Activated naive CD4-positive, alpha-beta T cell treated with anti-CD3 and anti-CD28 coated beads, Interleukin-2, amount 10 ng/mL, durations not matched to agents 7 days and 5 days (primary cell): Measurements from ENCODE around the gene SH2B3.

Experiments
- CTCF ChIA-PET: fragments of 350-600 bp; sonication (Branson Sonifier 250); formaldehyde crosslinking; loops from one replicate; lab custom pipeline; 2021; ENCODE audit warnings: antibody characterized with exemption; lab: Charles Lee
- DNase-seq: peaks from one replicate; pipeline ENCODE4 v3.0.0-alpha.2; 2020
- H3K27ac Mint-ChIP-seq: one replicate; pipeline ENCODE4 v1.8.0; 2021; ENCODE audit warnings: mild to moderate bottlenecking, moderate library complexity, mixed read lengths
- H3K27me3 Mint-ChIP-seq: one replicate; pipeline ENCODE4 v1.8.0; 2021; ENCODE audit warnings: mild to moderate bottlenecking, mixed read lengths
- H3K36me3 Mint-ChIP-seq: one replicate; pipeline ENCODE4 v1.8.0; 2021; ENCODE audit warnings: mixed read lengths
- H3K4me1 Mint-ChIP-seq: one replicate; pipeline ENCODE4 v1.8.0; 2021; ENCODE audit warnings: mixed read lengths
- H3K4me3 Mint-ChIP-seq: one replicate; pipeline ENCODE4 v1.8.0; 2021; ENCODE audit warnings: mild to moderate bottlenecking, moderate library complexity, mixed read lengths
- H3K9me3 Mint-ChIP-seq: one replicate; pipeline ENCODE4 v1.8.0; 2021; ENCODE audit warnings: mixed read lengths

SH2B3 gene

GRCh38 chr12:111448846-111449790, 43.4 kb downstream of the SH2B3 start:
- Mint-ChIP-seq H3K36me3 (peaks cover 68% of the 10 kb centered on the region), H3K27me3 (no peaks in the 10 kb centered on the region), H3K27ac (peak overlapping the region; percentile 47), H3K4me1 (peaks cover 61% of the 10 kb centered on the region), H3K4me3 (no peak overlapping the region), H3K9me3 (no peaks in the 10 kb centered on the region)
- DNase-seq = no peak
- CTCF ChIA-PET = interaction anchor here (0.9 to 20.9 kb wide), 5 partner anchors 10 to 79 kb away, joined by 3 to 757 read pairs (median 26); partner anchors contain the start of gene SH2B3

- H3K4me3 Mint-ChIP-seq = no peak overlapping the region
These were observed 45.0 kb downstream of the SH2B3 start for GRCh38 chr12:111450676-111451075.

GRCh38 chr12:111451232-111451631, 45.5 kb downstream of the SH2B3 start:
- Mint-ChIP-seq H3K27me3 (no peaks in the 10 kb centered on the region), H3K27ac (no peak overlapping the region), H3K36me3 (peaks cover 69% of the 10 kb centered on the region), H3K4me1 (peaks cover 45% of the 10 kb centered on the region), H3K9me3 (no peaks in the 10 kb centered on the region), H3K4me3 (no peak overlapping the region)
- CTCF ChIA-PET = interaction anchor here (0.9 to 20.9 kb wide), 21 partner anchors 8 to 362 kb away, joined by 3 to 757 read pairs (median 7); partner anchors contain the start of gene SH2B3
- DNase-seq = no peak

More at GRCh38 chr12:111450676-111451075, 45.0 kb downstream of the SH2B3 start:
- Mint-ChIP-seq H3K9me3 (no peaks in the 10 kb centered on the region), H3K27me3 (no peaks in the 10 kb centered on the region), H3K4me1 (peaks cover 51% of the 10 kb centered on the region), H3K36me3 (peaks cover 68% of the 10 kb centered on the region), H3K27ac (peak overlapping the region; percentile 67)
- CTCF ChIA-PET = interaction anchor here (0.9 to 20.9 kb wide), 10 partner anchors 13 to 78 kb away, joined by 3 to 757 read pairs (median 18); partner anchors contain the start of gene SH2B3
- no peak for DNase-seq

GRCh38 chr12:111451649-111452129, 46.0 kb downstream of the SH2B3 start:
- Mint-ChIP-seq H3K27ac (no peak overlapping the region), H3K36me3 (peaks cover 66% of the 10 kb centered on the region), H3K4me3 (no peak overlapping the region), H3K4me1 (peaks cover 40% of the 10 kb centered on the region), H3K27me3 (no peaks in the 10 kb centered on the region), H3K9me3 (no peaks in the 10 kb centered on the region)
- no peak for DNase-seq
- CTCF ChIA-PET = interaction anchor here (0.8 to 20.9 kb wide), 31 partner anchors 8 to 361 kb away, joined by 3 to 757 read pairs (median 5); partner anchors contain the start of genes PHETA1 and SH2B3

- H3K4me1 Mint-ChIP-seq = peaks cover 35% of the 10 kb centered on the region
- no peak for DNase-seq
- H3K9me3 Mint-ChIP-seq = no peaks in the 10 kb centered on the region
- no peak overlapping the region for H3K4me3 Mint-ChIP-seq
- peak overlapping the region; percentile 6 for H3K27ac Mint-ChIP-seq
- no peaks in the 10 kb centered on the region for H3K27me3 Mint-ChIP-seq
- peaks cover 61% of the 10 kb centered on the region for H3K36me3 Mint-ChIP-seq
- CTCF ChIA-PET = interaction anchor here (1.0 to 20.9 kb wide), 3 partner anchors 20 to 360 kb away, joined by 3 to 757 read pairs (median 13); partner anchors contain the start of gene SH2B3
These were observed 47.6 kb downstream of the SH2B3 start for GRCh38 chr12:111453071-111453989.

GRCh38 chr12:111454311-111454710, 48.6 kb downstream of the SH2B3 start:
- Mint-ChIP-seq H3K36me3 (peaks cover 52% of the 10 kb centered on the region), H3K4me3 (no peak overlapping the region), H3K9me3 (no peaks in the 10 kb centered on the region), H3K27ac (no peak overlapping the region), H3K27me3 (no peaks in the 10 kb centered on the region), H3K4me1 (peaks cover 27% of the 10 kb centered on the region)
- DNase-seq = no peak
- CTCF ChIA-PET = interaction anchor here (1.0 to 20.9 kb wide), 2 partner anchors 52 to 359 kb away, joined by 3 to 757 read pairs; partner anchors contain the start of gene SH2B3

GRCh38 chr12:111454716-111455447, 49.2 kb downstream of the SH2B3 start:
- H3K36me3 Mint-ChIP-seq = peaks cover 47% of the 10 kb centered on the region
- H3K27me3 Mint-ChIP-seq = no peaks in the 10 kb centered on the region
- CTCF ChIA-PET = interaction anchor here (20.9 kb wide), 1 partner anchor 53 kb away, joined by 757 read pairs; the partner anchor contains the start of gene SH2B3
- DNase-seq = no peak
- no peaks in the 10 kb centered on the region for H3K9me3 Mint-ChIP-seq
- no peak overlapping the region for H3K27ac Mint-ChIP-seq
- peaks cover 22% of the 10 kb centered on the region for H3K4me1 Mint-ChIP-seq
- no peak overlapping the region for H3K4me3 Mint-ChIP-seq

- Mint-ChIP-seq H3K4me3 (no peak overlapping the region), H3K27me3 (no peaks in the 10 kb centered on the region), H3K36me3 (peaks cover 39% of the 10 kb centered on the region), H3K9me3 (no peaks in the 10 kb centered on the region), H3K27ac (no peak overlapping the region), H3K4me1 (peaks cover 15% of the 10 kb centered on the region)
- no peak for DNase-seq
- CTCF ChIA-PET = interaction anchor here (20.9 kb wide), 1 partner anchor 54 kb away, joined by 757 read pairs; the partner anchor contains the start of gene SH2B3
These were observed 50.0 kb downstream of the SH2B3 start for GRCh38 chr12:111455448-111456320.

- Mint-ChIP-seq H3K27me3 (no peaks in the 10 kb centered on the region), H3K4me1 (peaks cover 5% of the 10 kb centered on the region), H3K9me3 (no peaks in the 10 kb centered on the region), H3K27ac (no peak overlapping the region), H3K36me3 (peaks cover 31% of the 10 kb centered on the region), H3K4me3 (no peak overlapping the region)
- DNase-seq = no peak
- CTCF ChIA-PET = interaction anchor here (1.0 to 20.9 kb wide), 3 partner anchors 55 to 88 kb away, joined by 3 to 757 read pairs (median 4); partner anchors contain the start of genes PHETA1 and SH2B3
These were observed 51.3 kb downstream of the SH2B3 start for GRCh38 chr12:111457071-111457470.

- peaks cover 5% of the 10 kb centered on the region for H3K4me1 Mint-ChIP-seq
- DNase-seq = no peak
- H3K27me3 Mint-ChIP-seq = no peaks in the 10 kb centered on the region
- no peaks in the 10 kb centered on the region for H3K9me3 Mint-ChIP-seq
- CTCF ChIA-PET = interaction anchor here (1.0 to 20.9 kb wide), 3 partner anchors 55 to 88 kb away, joined by 3 to 757 read pairs (median 4); partner anchors contain the start of genes PHETA1 and SH2B3
- no peak overlapping the region for H3K27ac Mint-ChIP-seq
- no peak overlapping the region for H3K4me3 Mint-ChIP-seq
- peaks cover 31% of the 10 kb centered on the region for H3K36me3 Mint-ChIP-seq
These were observed 51.9 kb downstream of the SH2B3 start for GRCh38 chr12:111457577-111457976.

- Mint-ChIP-seq H3K36me3 (peaks cover 26% of the 10 kb centered on the region), H3K27me3 (no peaks in the 10 kb centered on the region), H3K4me1 (peaks cover 5% of the 10 kb centered on the region), H3K4me3 (no peak overlapping the region), H3K9me3 (no peaks in the 10 kb centered on the region), H3K27ac (no peak overlapping the region)
- CTCF ChIA-PET = interaction anchor here (1.2 to 2.1 kb wide), 2 partner anchors 10 to 62 kb away, joined by 3 to 17 read pairs; no protein-coding TSS in a partner anchor
- DNase-seq = no peak
These were observed 52.9 kb downstream of the SH2B3 start for GRCh38 chr12:111458546-111459172.
